Stimulated activated naive CD8-positive, alpha-beta T cell treated with anti-CD3 and anti-CD28 coated beads, Interleukin-15, amount 100 ng/mL, for 72 hours (primary cell): ENCODE data around the gene TTC39C.

Source experiments
- ATAC-seq: fragments of 150-1000 bp; cut with Tn5 transposase; 2 replicates; pipeline ENCODE4 v1.10.0; 2021; ENCODE audit warnings: mild to moderate bottlenecking, moderate library complexity
- DNase-seq, 2 donors: peaks; one replicate each; pipeline ENCODE4 v3.0.0; 2021 to 2022
- H3K27ac Mint-ChIP-seq, 2 donors: one replicate each; pipeline ENCODE4 v1.8.0; 2022; ENCODE audit warnings: mild to moderate bottlenecking in 2 of 2, mixed read lengths in 2 of 2, moderate library complexity in 2 of 2
- H3K27me3 Mint-ChIP-seq: one replicate; pipeline ENCODE4 v1.8.0; 2022; ENCODE audit warnings: mixed read lengths
- H3K4me1 Mint-ChIP-seq: one replicate; pipeline ENCODE4 v1.8.0; 2022; ENCODE audit warnings: mild to moderate bottlenecking, mixed read lengths
- H3K4me3 Mint-ChIP-seq, 2 donors: one replicate each; pipeline ENCODE4 v1.8.0; 2022; ENCODE audit warnings: mild to moderate bottlenecking in 2 of 2, mixed read lengths in 2 of 2, moderate library complexity in 1 of 2
- H3K9me3 Mint-ChIP-seq, 2 donors: one replicate each; pipeline ENCODE4 v1.8.0; 2022; ENCODE audit warnings: mixed read lengths in 2 of 2

Gene TTC39C

GRCh38 chr18:24014062-24014985 lies at the start of gene TTC39C:
Gene TTC39C, plus strand, starts transcription at chr18:24014754. Its CDS starts 118 bp downstream, at chr18:24014872.
- Mint-ChIP-seq H3K27ac (peak within 1 kb of the TSS; percentile 98), H3K4me1 (peaks cover 71% of the 10 kb centered on the region), H3K27me3 (no peaks in the 10 kb centered on the region)

GRCh38 chr18:23966909-23967308 lies 47.6 kb upstream of the TTC39C start:
- Mint-ChIP-seq H3K27me3 (no peaks in the 10 kb centered on the region), H3K4me1 (peaks cover 77% of the 10 kb centered on the region), H3K9me3 (no peaks in the 10 kb centered on the region), H3K27ac (peak overlapping the region in 1 of 2 donors; percentile 19), H3K4me3 (peak overlapping the region; percentile 10 to 43)
- DNase-seq (no peak), ATAC-seq (no peak)

More at GRCh38 chr18:24014062-24014985, at the start of gene TTC39C:
- DNase-seq: peak; percentile 89 to 91
- Mint-ChIP-seq H3K4me3 (peak within 1 kb of the TSS; percentile 96 to 97), H3K9me3 (no peaks in the 10 kb centered on the region)
- peak; percentile 83 for ATAC-seq

GRCh38 chr18:23967321-23968089 lies 47.0 kb upstream of the TTC39C start:
- Mint-ChIP-seq H3K4me1 (peaks cover 83% of the 10 kb centered on the region), H3K27ac (no peak overlapping the region), H3K27me3 (no peaks in the 10 kb centered on the region), H3K4me3 (peak overlapping the region in 1 of 2 donors; percentile 45), H3K9me3 (no peaks in the 10 kb centered on the region)
- ATAC-seq (peak; percentile 83), DNase-seq (peak in 1 of 2 donors; percentile 60)

- H3K27ac Mint-ChIP-seq: no peak overlapping the region
- ATAC-seq: no peak
- no peaks in the 10 kb centered on the region for H3K9me3 Mint-ChIP-seq
- no peak overlapping the region for H3K4me3 Mint-ChIP-seq
- no peak for DNase-seq
- H3K4me1 Mint-ChIP-seq: peaks cover 81% of the 10 kb centered on the region
- no peaks in the 10 kb centered on the region for H3K27me3 Mint-ChIP-seq
These were observed 45.6 kb upstream of the TTC39C start for GRCh38 chr18:23968638-23969604.

- peaks cover 0 to 6% of the 10 kb centered on the region in 2 donors for H3K9me3 Mint-ChIP-seq
- H3K4me3 Mint-ChIP-seq: no peak overlapping the region
- peaks cover 73% of the 10 kb centered on the region for H3K4me1 Mint-ChIP-seq
- ATAC-seq (no peak), DNase-seq (no peak)
- no peaks in the 10 kb centered on the region for H3K27me3 Mint-ChIP-seq
- H3K27ac Mint-ChIP-seq: no peak overlapping the region
These were observed 44.9 kb upstream of the TTC39C start for GRCh38 chr18:23969664-23970063.

GRCh38 chr18:23970161-23971096 lies 44.1 kb upstream of the TTC39C start:
- peak overlapping the region; percentile 28 to 55 for H3K4me3 Mint-ChIP-seq
- peak; percentile 79 for ATAC-seq
- peak overlapping the region; percentile 59 to 95 for H3K27ac Mint-ChIP-seq
- H3K27me3 Mint-ChIP-seq: no peaks in the 10 kb centered on the region
- H3K9me3 Mint-ChIP-seq: peaks cover 0 to 6% of the 10 kb centered on the region in 2 donors
- peak; percentile 54 to 78 for DNase-seq
- peaks cover 67% of the 10 kb centered on the region for H3K4me1 Mint-ChIP-seq

- DNase-seq (no peak), ATAC-seq (no peak)
- Mint-ChIP-seq H3K27me3 (no peaks in the 10 kb centered on the region), H3K4me3 (peak overlapping the region; percentile 28 to 55), H3K4me1 (peaks cover 61% of the 10 kb centered on the region), H3K9me3 (peaks cover 0 to 6% of the 10 kb centered on the region in 2 donors), H3K27ac (peak overlapping the region; percentile 59 to 95)
These were observed 43.5 kb upstream of the TTC39C start for GRCh38 chr18:23971097-23971440.

GRCh38 chr18:23971666-23972230 lies 42.8 kb upstream of the TTC39C start:
- Mint-ChIP-seq H3K27ac (no peak overlapping the region), H3K9me3 (peaks cover 0 to 6% of the 10 kb centered on the region in 2 donors), H3K4me3 (no peak overlapping the region), H3K27me3 (no peaks in the 10 kb centered on the region), H3K4me1 (peaks cover 59% of the 10 kb centered on the region)
- DNase-seq (no peak), ATAC-seq (no peak)

- peak in 1 of 2 donors; percentile 44 for DNase-seq
- Mint-ChIP-seq H3K4me3 (peak overlapping the region in 1 of 2 donors; percentile 7), H3K27ac (no peak overlapping the region), H3K9me3 (peaks cover 0 to 11% of the 10 kb centered on the region in 2 donors), H3K27me3 (no peaks in the 10 kb centered on the region), H3K4me1 (peaks cover 52% of the 10 kb centered on the region)
- peak; percentile 76 for ATAC-seq
These were observed 42.1 kb upstream of the TTC39C start for GRCh38 chr18:23972453-23972852.

GRCh38 chr18:23977103-23977502 lies 37.5 kb upstream of the TTC39C start:
- Mint-ChIP-seq H3K4me3 (no peak overlapping the region), H3K27ac (no peak overlapping the region), H3K9me3 (peaks cover 0 to 11% of the 10 kb centered on the region in 2 donors), H3K4me1 (peaks cover 29% of the 10 kb centered on the region), H3K27me3 (peaks cover 6% of the 10 kb centered on the region)
- DNase-seq: no peak
- ATAC-seq: no peak

GRCh38 chr18:23977719-23978483 lies 36.7 kb upstream of the TTC39C start:
- Mint-ChIP-seq H3K27me3 (peaks cover 7% of the 10 kb centered on the region), H3K9me3 (peaks cover 0 to 11% of the 10 kb centered on the region in 2 donors), H3K27ac (no peak overlapping the region), H3K4me3 (peak overlapping the region; percentile 49 to 51), H3K4me1 (peaks cover 29% of the 10 kb centered on the region)
- ATAC-seq: peak; percentile 59
- DNase-seq: no peak

GRCh38 chr18:23981369-23981980 lies 33.1 kb upstream of the TTC39C start:
- DNase-seq (no peak), ATAC-seq (no peak)
- H3K27me3 Mint-ChIP-seq: peaks cover 7% of the 10 kb centered on the region
- no peak overlapping the region for H3K27ac Mint-ChIP-seq
- no peak overlapping the region for H3K4me3 Mint-ChIP-seq
- H3K4me1 Mint-ChIP-seq: peaks cover 46% of the 10 kb centered on the region
- H3K9me3 Mint-ChIP-seq: peaks cover 6 to 9% of the 10 kb centered on the region in 2 donors
